ENCODE measurements around the gene LARP1.
"Not testable (repeated sequence)": the region's sequence is repeated elsewhere in the genome, so short reads cannot be mapped to it uniquely, and the experiment has no call there.

Gene LARP1

GRCh38 chr5:154830596-154830995 lies 75.4 kb downstream of the LARP1 start:
- DNase-seq (ENCODE audit: low read depth in 1 of 2, low spot score in 1 of 2): no peak
- no peak for TF ChIP-seq JUND (IDR thresholded peaks at IDR 0.05; ENCODE audit: low read depth)
- in situ Hi-C loops (cut with HindIII; ENCODE audit: low pct_unique_long_range_greater_than_20kb, low sequenced_read_pairs): no loop called here

GRCh38 chr5:154831451-154831850 lies 76.3 kb downstream of the LARP1 start:
- no peak for TF ChIP-seq JUND (IDR thresholded peaks at IDR 0.05; ENCODE audit: low read depth)
- in situ Hi-C loops (cut with HindIII; ENCODE audit: low pct_unique_long_range_greater_than_20kb, low sequenced_read_pairs): no loop called here
- no peak for DNase-seq (ENCODE audit: low read depth in 1 of 2, low spot score in 1 of 2)

GRCh38 chr5:154832804-154833203 lies 77.6 kb downstream of the LARP1 start:
- DNase-seq (ENCODE audit: low read depth in 1 of 2, low spot score in 1 of 2); in situ Hi-C loops (cut with HindIII; ENCODE audit: low pct_unique_long_range_greater_than_20kb, low sequenced_read_pairs): not testable (repeated sequence)

GRCh38 chr5:154834053-154834452 lies 78.9 kb downstream of the LARP1 start:
- peak in 1 of 2 experiments; percentile 60 for DNase-seq (ENCODE audit: low read depth in 1 of 2, low spot score in 1 of 2)
- no peak for TF ChIP-seq JUND (IDR thresholded peaks at IDR 0.05; ENCODE audit: low read depth)
- in situ Hi-C loops (cut with HindIII; ENCODE audit: low pct_unique_long_range_greater_than_20kb, low sequenced_read_pairs): no loop called here

- DNase-seq (ENCODE audit: low read depth in 1 of 2, low spot score in 1 of 2); in situ Hi-C loops (cut with HindIII; ENCODE audit: low pct_unique_long_range_greater_than_20kb, low sequenced_read_pairs): not testable (repeated sequence)
Observed at GRCh38 chr5:154835701-154836052, 80.5 kb downstream of the LARP1 start.

GRCh38 chr5:154836225-154836624 lies 81.0 kb downstream of the LARP1 start:
- in situ Hi-C loops (cut with HindIII; ENCODE audit: low pct_unique_long_range_greater_than_20kb, low sequenced_read_pairs): no loop called here
- DNase-seq (ENCODE audit: low read depth in 1 of 2, low spot score in 1 of 2): no peak

GRCh38 chr5:154837009-154837901 lies 82.1 kb downstream of the LARP1 start:
- no peak for TF ChIP-seq JUND (IDR thresholded peaks at IDR 0.05; ENCODE audit: low read depth)
- in situ Hi-C loops (cut with HindIII; ENCODE audit: low pct_unique_long_range_greater_than_20kb, low sequenced_read_pairs): no loop called here

More at GRCh38 chr5:154836225-154836624, 81.0 kb downstream of the LARP1 start:
- no peak for TF ChIP-seq JUND (IDR thresholded peaks at IDR 0.05; ENCODE audit: low read depth)

GRCh38 chr5:154840435-154841272 lies 85.5 kb downstream of the LARP1 start:
- no peak for DNase-seq (ENCODE audit: low read depth in 1 of 2, low spot score in 1 of 2)
- no peak for TF ChIP-seq JUND (IDR thresholded peaks at IDR 0.05; ENCODE audit: low read depth)
- in situ Hi-C loops (cut with HindIII; ENCODE audit: low pct_unique_long_range_greater_than_20kb, low sequenced_read_pairs): no loop called here

More at GRCh38 chr5:154837009-154837901, 82.1 kb downstream of the LARP1 start:
- DNase-seq (ENCODE audit: low read depth in 1 of 2, low spot score in 1 of 2): no peak

- DNase-seq (ENCODE audit: low read depth in 1 of 2, low spot score in 1 of 2): no peak
- in situ Hi-C loops (cut with HindIII; ENCODE audit: low pct_unique_long_range_greater_than_20kb, low sequenced_read_pairs): no loop called here
Observed at GRCh38 chr5:154841273-154841661, 86.1 kb downstream of the LARP1 start.

GRCh38 chr5:154842689-154843530 lies 87.7 kb downstream of the LARP1 start:
- DNase-seq (ENCODE audit: low read depth in 1 of 2, low spot score in 1 of 2): peak in 1 of 2 experiments; percentile 77
- in situ Hi-C loops (cut with HindIII; ENCODE audit: low pct_unique_long_range_greater_than_20kb, low sequenced_read_pairs): no loop called here
- no peak for TF ChIP-seq JUND (IDR thresholded peaks at IDR 0.05; ENCODE audit: low read depth)

More at GRCh38 chr5:154841273-154841661, 86.1 kb downstream of the LARP1 start:
- TF ChIP-seq JUND (IDR thresholded peaks at IDR 0.05; ENCODE audit: low read depth): no peak

GRCh38 chr5:154844809-154845208 lies 89.6 kb downstream of the LARP1 start:
- in situ Hi-C loops (cut with HindIII; ENCODE audit: low pct_unique_long_range_greater_than_20kb, low sequenced_read_pairs): no loop called here
- DNase-seq (ENCODE audit: low read depth in 1 of 2, low spot score in 1 of 2): peak; percentile 53 to 91

GRCh38 chr5:154849264-154849785 lies 94.1 kb downstream of the LARP1 start:
- DNase-seq (ENCODE audit: low read depth in 1 of 2, low spot score in 1 of 2): no peak
- no peak for TF ChIP-seq JUND (IDR thresholded peaks at IDR 0.05; ENCODE audit: low read depth)
- in situ Hi-C loops (cut with HindIII; ENCODE audit: low pct_unique_long_range_greater_than_20kb, low sequenced_read_pairs): no loop called here

More at GRCh38 chr5:154844809-154845208, 89.6 kb downstream of the LARP1 start:
- peak; percentile 72 for TF ChIP-seq JUND (IDR thresholded peaks at IDR 0.05; ENCODE audit: low read depth)
